Endothelial cell of umbilical vein (primary cell): Measurements from ENCODE around the gene RABGGTB. TPM values are rescaled to one million over a fixed set of nuclear protein-coding genes. Genes with fewer than 3 reads are reported as not detected.
"Not testable (repeated sequence)": the region's sequence is repeated elsewhere in the genome, so short reads cannot be mapped to it uniquely, and the experiment has no call there.

Experiments
- BruUV-seq: library from RNA; stranded (reverse); fragments of 400-500 nt; replicated peaks from 2 replicates; lab custom pipeline; 2021; lab: Mats Ljungman, UMichigan
- CTCF ChIA-PET: fragments of 300-600, 350-600 bp; sonication (Branson Sonifier 250); formaldehyde crosslinking; loops from one replicate; lab custom pipeline; 2021; ENCODE audit warnings: antibody characterized with exemption, inconsistent platforms; lab: Charles Lee
- POLR2A ChIA-PET: fragments of 300-600, 350-600 bp; sonication (Branson Sonifier 250); formaldehyde crosslinking; loops from one replicate; lab custom pipeline; 2021; ENCODE audit warnings: antibody characterized with exemption, inconsistent platforms; lab: Charles Lee
- DNase-seq: peaks from one replicate; pipeline ENCODE4 v3.0.0-alpha.2; 2011; ENCODE audit warnings: low read depth, low spot score
- FAIRE-seq: peaks from 2 replicates; lab custom pipeline; 2011; peaks lifted over from hg19 to GRCh38; lab: Jason Lieb, UNC
- H2AFZ ChIP-seq: 2 replicates; pipeline ENCODE4 v1.6.0; 2012; ENCODE audit warnings: low read depth, low read length, control low read depth, inconsistent platforms
- H3K27ac ChIP-seq: 2 replicates; pipeline ENCODE4 v1.5.1; 2011; ENCODE audit warnings: low read depth, mild to moderate bottlenecking, control low read depth, low read length, moderate library complexity; ENCODE audit not compliant: insufficient read depth
- H3K27me3 ChIP-seq, 2 experiments: 2 replicates each; pipeline versions ENCODE4 v1.6.0 to v1.6.1; 2011; ENCODE audit warnings: low read length in 2 of 2, mixed read lengths in 1 of 2; ENCODE audit not compliant: control insufficient read depth in 2 of 2, insufficient read depth in 2 of 2
- H3K36me3 ChIP-seq, 2 experiments: 2 replicates in 1 of 2; 3 replicates in 1 of 2; pipeline ENCODE4 v1.5.1; 2011; ENCODE audit warnings: low read length in 2 of 2, mild to moderate bottlenecking in 1 of 2, moderate library complexity in 1 of 2; ENCODE audit not compliant: control insufficient read depth in 2 of 2, insufficient read depth in 2 of 2; ENCODE audit errors: extremely low read depth in 1 of 2
- H3K4me1 ChIP-seq: 3 replicates; pipeline ENCODE4 v1.5.1; 2011; ENCODE audit warnings: mild to moderate bottlenecking, low read length; ENCODE audit not compliant: control insufficient read depth, insufficient read depth; ENCODE audit errors: extremely low read depth
- H3K4me2 ChIP-seq: 2 replicates; pipeline ENCODE4 v1.6.1; 2011; ENCODE audit warnings: low read length, control low read depth, mixed read lengths; ENCODE audit not compliant: insufficient read depth
- H3K4me3 ChIP-seq, 3 experiments: fragments of 200-600 bp in 1 of 3; sonication (generic), shearing (Covaris generic) in 1 of 3; replicated peaks in 1 of 3; 2 replicates each; pipeline ENCODE4 v1.5.1; 2011 to 2016; ENCODE audit warnings: control low read depth in 3 of 3, low read length in 3 of 3, mild to moderate bottlenecking in 2 of 3, inconsistent platforms in 1 of 3, low read depth in 1 of 3, moderate library complexity in 1 of 3; ENCODE audit not compliant: insufficient read depth in 1 of 3
- H3K79me2 ChIP-seq: 2 replicates; pipeline ENCODE4 v1.6.0; 2012; ENCODE audit warnings: low read length, inconsistent platforms; ENCODE audit not compliant: control insufficient read depth, insufficient read depth
- H3K9ac ChIP-seq: replicated peaks from 2 replicates; pipeline ENCODE3; 2011; ENCODE audit warnings: low read length, control low read depth; ENCODE audit not compliant: insufficient read depth; ENCODE audit errors: extremely low read depth
- H3K9me1 ChIP-seq: replicated peaks from 3 replicates; pipeline ENCODE4 v1.6.0; 2011; ENCODE audit warnings: mild to moderate bottlenecking, low read length; ENCODE audit not compliant: control insufficient read depth, insufficient read depth; ENCODE audit errors: extremely low read depth
- H3K9me3 ChIP-seq: replicated peaks from 2 replicates; pipeline ENCODE4 v1.5.1; 2012; ENCODE audit warnings: low read length, inconsistent platforms; ENCODE audit not compliant: control insufficient read depth, insufficient read depth
- H4K20me1 ChIP-seq: replicated peaks from 2 replicates; pipeline ENCODE3; 2011; ENCODE audit warnings: mild to moderate bottlenecking, low read length; ENCODE audit not compliant: control insufficient read depth, insufficient read depth; ENCODE audit errors: extremely low read depth
- CTCF ChIP-seq, 2 donors: IDR thresholded peaks; 1 replicate in 1 of 2; 2 replicates in 1 of 2; pipeline ENCODE4 v1.5.1; 2011; ENCODE audit warnings: low read length in 2 of 2, mild to moderate bottlenecking in 2 of 2, moderate library complexity in 2 of 2, control low read depth in 1 of 2, inconsistent platforms in 1 of 2, low read depth in 1 of 2; ENCODE audit not compliant: insufficient read depth in 1 of 2; ENCODE audit errors: extremely low read depth in 1 of 2
- EZH2 ChIP-seq: IDR thresholded peaks from 2 replicates; pipeline ENCODE4 v1.6.1; 2012; ENCODE audit warnings: borderline replicate concordance, low read depth, mild to moderate bottlenecking, moderate library complexity, low read length, inconsistent platforms; ENCODE audit not compliant: severe bottlenecking
- FOS ChIP-seq: IDR thresholded peaks from 2 replicates; pipeline ENCODE4 v1.6.1; 2011; ENCODE audit warnings: mild to moderate bottlenecking, low read length, moderate library complexity, borderline replicate concordance; ENCODE audit not compliant: insufficient read depth
- GATA2 ChIP-seq: IDR thresholded peaks from 2 replicates; pipeline ENCODE4 v1.7.0; 2011; ENCODE audit warnings: low read depth, mild to moderate bottlenecking, moderate library complexity, mixed read lengths, low read length; ENCODE audit not compliant: insufficient read length, insufficient read depth
- JUN ChIP-seq: IDR thresholded peaks from 2 replicates; pipeline ENCODE4 v1.6.1; 2011; ENCODE audit warnings: borderline replicate concordance, low read depth; ENCODE audit not compliant: insufficient read length, insufficient read depth
- MAX ChIP-seq: IDR thresholded peaks from 2 replicates; pipeline ENCODE4 v1.6.1; 2011; ENCODE audit not compliant: insufficient read depth, insufficient read length
- MYC ChIP-seq: IDR thresholded peaks from one replicate; pipeline ENCODE4 v1.6.1; 2011; ENCODE audit warnings: mild to moderate bottlenecking, low read depth, low read length
- POLR2A ChIP-seq: IDR thresholded peaks from 2 replicates; pipeline ENCODE4 v1.6.1; 2012; ENCODE audit warnings: low read depth, mild to moderate bottlenecking, control low read depth, low read length
- POLR2AphosphoS5 ChIP-seq: IDR thresholded peaks from 2 replicates; pipeline ENCODE4 v1.6.1; 2012; ENCODE audit warnings: low read depth, mild to moderate bottlenecking, control low read depth, low read length, moderate library complexity; ENCODE audit not compliant: insufficient read depth
- dilution Hi-C: fragments of 300-500 bp; cut with MboI; formaldehyde crosslinking; loops from one replicate; pipeline ENCODE4 v1.15.0; 2019; ENCODE audit warnings: low sequenced_read_pairs; ENCODE audit not compliant: extremely low pct_ligation_motif_present
- intact Hi-C: fragments of 100-400 bp; cut with micrococcal nuclease; formaldehyde crosslinking; loops from one replicate; pipeline ENCODE4 v1.10.0; 2022
- polyA plus RNA-seq, 4 experiments: library from polyadenylated mRNA; depleted of rRNA in 3 of 4; stranded (reverse) in 3 of 4; unstranded in 1 of 4; fragments of >200 nt; gene quantifications; 2 replicates each; pipeline versions ENCODE4 v1.2.1 to v1.2.3, GENCODE V29; 2011 to 2012; ENCODE audit warnings: missing spikeins in 1 of 4
- total RNA-seq: library from RNA; stranded (reverse); gene quantifications from 2 replicates; pipeline ENCODE4 v1.2.3, GENCODE V29; 2021

RABGGTB gene
- total and polyA plus RNA-seq, 2 donors (not counting 3 experiments of a cell fraction or from before 2014, with no cell fraction given): 78.2 to 114 TPM

GRCh38 chr1:75745276-75745675, 40.8 kb upstream of the RABGGTB start:
- DNase-seq (no peak), FAIRE-seq (no peak)
- Histone ChIP-seq H2AFZ (no peak overlapping the region), H3K27ac (no peak overlapping the region), H3K27me3 (no peaks in the 10 kb centered on the region), H3K9me1 (no peaks in the 10 kb centered on the region), H3K36me3 (peaks cover 9 to 16% of the 10 kb centered on the region in 2 experiments), H4K20me1 (no peaks in the 10 kb centered on the region), H3K9me3 (no peaks in the 10 kb centered on the region), H3K79me2 (no peaks in the 10 kb centered on the region), H3K4me2 (no peak overlapping the region), H3K4me3 (no peak overlapping the region), H3K4me1 (no peaks in the 10 kb centered on the region), H3K9ac (no peak overlapping the region)
- intact Hi-C loops (no loop called here), dilution Hi-C loops (no loop called here)
- no TSS peak for BruUV-seq
- POLR2A ChIA-PET: no interaction called here
- CTCF ChIA-PET: no interaction called here
- TF ChIP-seq EZH2: no peak
- no peak for TF ChIP-seq MAX
- TF ChIP-seq CTCF (IDR thresholded peaks at IDR 0.05; ENCODE audit: extremely low read depth in 1 of 2, insufficient read depth in 1 of 2, low read depth in 1 of 2, low read length in 2 of 2): no peak
- no peak for TF ChIP-seq POLR2AphosphoS5
- no peak for TF ChIP-seq JUN
- TF ChIP-seq FOS: no peak
- TF ChIP-seq POLR2A: no peak
- TF ChIP-seq GATA2: no peak
- no peak for TF ChIP-seq MYC

GRCh38 chr1:75757210-75757609, 28.8 kb upstream of the RABGGTB start:
- dilution Hi-C loops, POLR2A ChIA-PET, FAIRE-seq, intact Hi-C loops, H3K27me3 ChIP-seq, H3K9ac ChIP-seq, H3K27ac ChIP-seq, H3K4me2 ChIP-seq, H3K9me3 ChIP-seq, H3K36me3 ChIP-seq, H3K4me3 ChIP-seq, DNase-seq, H3K4me1 ChIP-seq, H2AFZ ChIP-seq, BruUV-seq, H3K79me2 ChIP-seq, H3K9me1 ChIP-seq, CTCF ChIA-PET, H4K20me1 ChIP-seq: not testable (repeated sequence)

GRCh38 chr1:75758543-75758942, 27.5 kb upstream of the RABGGTB start:
- dilution Hi-C loops, BruUV-seq, FAIRE-seq, H2AFZ ChIP-seq, intact Hi-C loops, H3K9me1 ChIP-seq, H3K79me2 ChIP-seq, CTCF ChIA-PET, H3K27me3 ChIP-seq, H3K4me2 ChIP-seq, H3K9me3 ChIP-seq, H4K20me1 ChIP-seq, H3K4me3 ChIP-seq, DNase-seq, H3K27ac ChIP-seq, H3K36me3 ChIP-seq, POLR2A ChIA-PET, H3K9ac ChIP-seq, H3K4me1 ChIP-seq: not testable (repeated sequence)
